ENCODE measurements around the gene CCDC28A.

DNA sequence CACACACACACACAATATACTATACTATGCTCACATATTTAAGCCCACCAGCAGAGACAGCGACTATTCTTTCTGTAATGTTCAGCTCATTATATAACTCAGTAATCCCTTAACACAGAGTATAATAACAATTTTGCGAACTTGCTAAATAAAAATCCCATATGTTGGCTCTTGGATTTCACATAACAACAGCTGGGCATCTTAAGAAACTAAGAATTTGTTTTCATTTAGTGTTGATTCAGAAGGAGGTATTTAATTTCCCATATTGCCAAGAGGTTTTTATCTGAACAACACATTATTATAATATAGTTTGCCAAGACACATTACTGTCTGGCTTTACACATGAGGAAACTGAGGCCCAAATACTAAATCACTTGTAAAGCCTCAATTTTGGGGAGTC, 29.8 kb downstream of the CCDC28A start:
- TF ChIP-seq CTCF (conservative IDR thresholded peaks at IDR 0.05 in 1 of 2, IDR thresholded peaks at IDR 0.05 in 1 of 2; ENCODE audit: extremely low read depth in 1 of 2, insufficient read depth in 1 of 2, low read depth in 1 of 2, low read length in 2 of 2) (no peak), EZH2 (IDR thresholded peaks at IDR 0.05; ENCODE audit: borderline replicate concordance, low read length) (no peak)

Data from mammary epithelial cell (primary cell).